GM18499 (cell line): Measurements from ENCODE around the gene EDN3.
"Not testable (repeated sequence)": the region's sequence is repeated elsewhere in the genome, so short reads cannot be mapped to it uniquely, and the experiment has no call there.

ENCODE experiments used
- ATAC-seq: cut with Tn5 transposase; IDR thresholded peaks from one replicate; pipeline ENCODE4 v1.9.1; 2021; ENCODE audit warnings: moderate number of reproducible peaks; ENCODE audit not compliant: insufficient read depth, unreplicated experiment

The EDN3 gene

GRCh38 chr20:59334651-59335300, 34.4 kb downstream of the EDN3 start:
- no peak for ATAC-seq

GRCh38 chr20:59335377-59335776, 35.0 kb downstream of the EDN3 start:
- ATAC-seq = no peak

GRCh38 chr20:59336540-59336939, 36.1 kb downstream of the EDN3 start:
- no peak for ATAC-seq

GRCh38 chr20:59338444-59338843, 38.0 kb downstream of the EDN3 start:
- not testable (repeated sequence) for ATAC-seq

- no peak for ATAC-seq
Measured at GRCh38 chr20:59340201-59340885, 39.9 kb downstream of the EDN3 start.

GRCh38 chr20:59341285-59342022, 41.0 kb downstream of the EDN3 start:
- not testable (repeated sequence) for ATAC-seq

GRCh38 chr20:59342023-59342957, 41.9 kb downstream of the EDN3 start:
- no peak for ATAC-seq

- no peak for ATAC-seq
Measured at GRCh38 chr20:59346061-59346460, 45.6 kb downstream of the EDN3 start.

- no peak for ATAC-seq
Measured at GRCh38 chr20:59349277-59349676, 48.9 kb downstream of the EDN3 start.

GRCh38 chr20:59350330-59351156, 50.1 kb downstream of the EDN3 start:
- no peak for ATAC-seq

GRCh38 chr20:59351157-59352040, 51.0 kb downstream of the EDN3 start:
- no peak for ATAC-seq

- ATAC-seq = no peak
Measured at GRCh38 chr20:59352541-59352940, 52.1 kb downstream of the EDN3 start.

- ATAC-seq = no peak
Measured at GRCh38 chr20:59352990-59353389, 52.6 kb downstream of the EDN3 start.

- no peak for ATAC-seq
Measured at GRCh38 chr20:59354460-59354859, 54.0 kb downstream of the EDN3 start.

- no peak for ATAC-seq
Measured at GRCh38 chr20:59355242-59355641, 54.8 kb downstream of the EDN3 start.

- ATAC-seq = no peak
Measured at GRCh38 chr20:59356662-59357165, 56.3 kb downstream of the EDN3 start.

GRCh38 chr20:59358793-59359192, 58.4 kb downstream of the EDN3 start:
- not testable (repeated sequence) for ATAC-seq
